GM23248 (cell line): ENCODE measurements around the gene NAPEPLD.

Experiments used
- EZH2 ChIP-seq: fragments of 200-600 bp; sonication (generic); IDR thresholded peaks from 2 replicates; pipeline ENCODE4 v1.6.1; 2018; ENCODE audit warnings: antibody characterized with exemption, mild to moderate bottlenecking; ENCODE audit not compliant: insufficient read depth, poor library complexity, severe bottlenecking
- EZH2phosphoT487 ChIP-seq: fragments of 200-600 bp; sonication (generic); IDR thresholded peaks from 2 replicates; pipeline ENCODE4 v1.6.1; 2018; ENCODE audit warnings: antibody characterized with exemption, moderate library complexity, mild to moderate bottlenecking, low read depth; ENCODE audit not compliant: insufficient read depth

DNA sequence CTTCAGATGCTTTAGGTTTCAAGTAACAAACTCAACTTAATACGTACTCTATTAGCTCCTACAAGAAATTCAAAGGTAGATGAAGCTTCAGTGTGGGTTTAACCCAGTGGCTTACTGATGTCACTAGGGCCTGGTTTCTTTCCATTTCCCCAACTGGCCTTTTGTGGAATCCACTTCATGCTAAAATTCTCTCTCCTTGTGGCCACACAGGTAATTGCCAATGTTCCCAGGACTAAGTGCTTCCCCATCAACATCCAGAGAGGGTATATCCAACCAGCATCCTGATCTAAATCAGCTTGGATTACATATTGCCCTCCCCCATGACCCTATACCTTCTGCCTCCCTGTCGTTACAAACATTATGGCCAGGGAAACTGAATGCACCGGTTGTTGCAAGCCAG, 85.0 kb downstream of the NAPEPLD start:
- no peak for TF ChIP-seq EZH2phosphoT487
- no peak for TF ChIP-seq EZH2
